Esophagus squamous epithelium (tissue), 4 donors: Measurements from ENCODE around the gene HK2.
A peak's percentile ranks its signal among the peaks of the same experiment; 100 is the strongest.

Source experiments
- CTCF ChIP-seq, 6 experiments: fragments of 450-650 bp in 4 of 6; fragments of 200-600 bp in 2 of 6; sonication (generic) in 2 of 6; IDR thresholded peaks; one replicate each; pipeline ENCODE4 v1.5.1; 2016 to 2019; ENCODE audit warnings: antibody characterized with exemption in 6 of 6, mild to moderate bottlenecking in 4 of 6, moderate library complexity in 4 of 6
- POLR2A ChIP-seq, 4 donors: fragments of 450-650 bp; IDR thresholded peaks; one replicate each; pipeline ENCODE4 v1.6.1; 2017; ENCODE audit warnings: antibody characterized with exemption in 4 of 4, mild to moderate bottlenecking in 4 of 4, moderate library complexity in 3 of 4

DNA sequence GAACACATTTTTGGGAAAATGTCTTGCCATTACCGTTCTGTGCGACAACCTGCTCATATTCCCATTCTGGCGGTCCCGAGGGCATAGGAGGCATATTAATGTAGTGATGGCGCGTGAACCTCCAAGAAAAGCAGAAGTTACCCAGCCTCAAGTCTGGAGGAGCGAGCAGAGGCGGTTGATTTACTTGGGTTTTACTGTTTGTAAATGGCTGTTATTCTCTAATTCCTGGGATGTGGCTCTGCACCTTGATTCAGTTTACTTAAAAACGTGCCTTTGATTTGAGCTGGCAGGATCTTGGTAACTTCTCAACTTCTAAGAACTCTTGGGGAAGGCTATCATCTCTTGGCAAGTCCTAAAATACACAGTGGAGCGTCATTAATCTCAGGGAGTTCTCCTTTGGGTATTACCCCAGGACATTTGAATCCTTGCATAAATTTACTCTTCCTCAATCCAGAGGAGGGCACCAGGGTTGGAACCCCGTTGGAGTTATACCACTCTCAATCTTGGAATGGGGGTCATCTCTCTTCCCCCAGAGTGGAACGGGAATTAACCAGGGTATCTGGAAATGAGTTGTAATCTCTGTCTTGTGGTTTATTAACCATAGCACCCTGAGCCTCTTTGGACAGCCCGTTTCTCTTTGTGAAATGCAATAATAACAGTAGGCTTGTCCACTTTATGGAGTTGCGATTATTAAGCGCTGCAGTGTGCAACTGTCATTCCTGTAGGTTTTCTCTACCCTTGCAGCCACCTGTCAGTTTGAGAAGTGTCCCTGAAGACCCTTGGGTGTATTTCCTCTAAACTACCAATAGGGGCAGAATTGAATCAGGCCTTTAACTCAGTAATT, 2.1 kb downstream of the HK2 start:
- peak; percentile 48 to 76 (median 65) for TF ChIP-seq CTCF (IDR thresholded peaks at IDR 0.05)
- TF ChIP-seq POLR2A (IDR thresholded peaks at IDR 0.05), result no peak
